Measurements from ENCODE around the gene C19orf73.
"Not testable (repeated sequence)": the region's sequence is repeated elsewhere in the genome, so short reads cannot be mapped to it uniquely, and the experiment has no call there.

Gene C19orf73

GRCh38 chr19:49123285-49123684, 4.3 kb upstream of the C19orf73 start:
- in situ Hi-C loops (cut with MboI; ENCODE audit: low sequenced_read_pairs) = not testable (repeated sequence)

- in situ Hi-C loops (cut with MboI; ENCODE audit: low sequenced_read_pairs) = not testable (repeated sequence)
Measured at GRCh38 chr19:49121841-49122240, 2.9 kb upstream of the C19orf73 start.

GRCh38 chr19:49120868-49121267, 1.9 kb upstream of the C19orf73 start:
- in situ Hi-C loops (cut with MboI; ENCODE audit: low sequenced_read_pairs) = no loop called here

GRCh38 chr19:49120325-49120683, 1.4 kb upstream of the C19orf73 start:
- in situ Hi-C loops (cut with MboI; ENCODE audit: low sequenced_read_pairs) = no loop called here

GRCh38 chr19:49119411-49120324, 725 bp upstream of the C19orf73 start, which contains the start of gene PPFIA3:
Gene PPFIA3, plus strand, starts transcription at chr19:49119544. Its CDS starts 8,330 bp downstream, at chr19:49127874.
- in situ Hi-C loops (cut with MboI; ENCODE audit: low sequenced_read_pairs) = no loop called here

- in situ Hi-C loops (cut with MboI; ENCODE audit: low sequenced_read_pairs) = no loop called here
Measured at GRCh38 chr19:49117677-49118564, 1.0 kb downstream of the C19orf73 start.

- in situ Hi-C loops (cut with MboI; ENCODE audit: low sequenced_read_pairs) = no loop called here
Measured at GRCh38 chr19:49116544-49116943, 2.4 kb downstream of the C19orf73 start.

- in situ Hi-C loops (cut with MboI; ENCODE audit: low sequenced_read_pairs) = no loop called here
Measured at GRCh38 chr19:49114630-49115363, 4.1 kb downstream of the C19orf73 start.

- in situ Hi-C loops (cut with MboI; ENCODE audit: low sequenced_read_pairs) = no loop called here
Measured at GRCh38 chr19:49113762-49114629, 4.9 kb downstream of the C19orf73 start, which contains the start of gene LIN7B. Gene LIN7B, plus strand, starts transcription at chr19:49114370. Its CDS starts 35 bp downstream, at chr19:49114405.

GRCh38 chr19:49111218-49111998, 7.5 kb downstream of the C19orf73 start:
- in situ Hi-C loops (cut with MboI; ENCODE audit: low sequenced_read_pairs) = no loop called here

GRCh38 chr19:49110567-49110966, 8.4 kb downstream of the C19orf73 start:
- in situ Hi-C loops (cut with MboI; ENCODE audit: low sequenced_read_pairs) = no loop called here

- in situ Hi-C loops (cut with MboI; ENCODE audit: low sequenced_read_pairs) = no loop called here
Measured at GRCh38 chr19:49109569-49110233, 9.2 kb downstream of the C19orf73 start.

GRCh38 chr19:49109051-49109450, 9.9 kb downstream of the C19orf73 start:
- in situ Hi-C loops (cut with MboI; ENCODE audit: low sequenced_read_pairs) = no loop called here

GRCh38 chr19:49107625-49108459, 11.1 kb downstream of the C19orf73 start:
- in situ Hi-C loops (cut with MboI; ENCODE audit: low sequenced_read_pairs) = no loop called here

GRCh38 chr19:49106648-49107135, 12.3 kb downstream of the C19orf73 start:
- in situ Hi-C loops (cut with MboI; ENCODE audit: low sequenced_read_pairs) = no loop called here

- in situ Hi-C loops (cut with MboI; ENCODE audit: low sequenced_read_pairs) = no loop called here
Measured at GRCh38 chr19:49104229-49104864, 14.6 kb downstream of the C19orf73 start.

Data from hTERT RPE-1 (cell line).